ENCODE measurements around the gene MORN5. TPM values are rescaled to one million over a fixed set of nuclear protein-coding genes. Genes with fewer than 3 reads are reported as not detected.

Gene MORN5
- not detected for total RNA-seq

- TF ChIP-seq CTCF (IDR thresholded peaks at IDR 0.05), result no peak
- peak in 1 of 2 donors; percentile 33 for TF ChIP-seq POLR2A (IDR thresholded peaks at IDR 0.05)
- H3K4me3 ChIP-seq (ENCODE audit: low read depth, poor library complexity, severe bottlenecking), result peak within 1 kb of the TSS; percentile 90
- 1% methylated on average over 38 to 54 of the region's 56 CpGs for WGBS, 2 donors
- intact Hi-C loops (cut with DNase I; ENCODE audit: low total_unique reads), result no loop called here
- DNase-seq (ENCODE audit: low spot score in 2 of 2), result peak; percentile 94 to 99
Observed at GRCh38 chr9:122159026-122159924, at the start of gene MORN5, which contains the start of gene NDUFA8. TSS of gene MORN5 (plus strand) at chr9:122159908. CDS start at chr9:122159973, 65 bp downstream. TSS of gene NDUFA8 (minus strand) at chr9:122159779. CDS start at chr9:122159677, 102 bp downstream.

- WGBS, 2 donors, result 85 to 91% methylated on average over 7 of the region's 7 CpGs
- no peak for DNase-seq (ENCODE audit: low spot score in 2 of 2)
- TF ChIP-seq POLR2A (IDR thresholded peaks at IDR 0.05), result no peak
- no peak for TF ChIP-seq CTCF (IDR thresholded peaks at IDR 0.05)
- intact Hi-C loops (cut with DNase I; ENCODE audit: low total_unique reads), result no loop called here
- H3K4me3 ChIP-seq (ENCODE audit: low read depth, poor library complexity, severe bottlenecking), result no peak overlapping the region
Observed at GRCh38 chr9:122110100-122110833, 49.4 kb upstream of the MORN5 start.

- 91 to 96% methylated on average over 6 to 9 of the region's 9 CpGs for WGBS, 2 donors
- H3K4me3 ChIP-seq (ENCODE audit: low read depth, poor library complexity, severe bottlenecking), result no peak overlapping the region
- intact Hi-C loops (cut with DNase I; ENCODE audit: low total_unique reads), result no loop called here
- TF ChIP-seq CTCF (IDR thresholded peaks at IDR 0.05) (no peak), POLR2A (IDR thresholded peaks at IDR 0.05) (no peak)
- no peak for DNase-seq (ENCODE audit: low spot score in 2 of 2)
Observed at GRCh38 chr9:122111413-122112085, 48.2 kb upstream of the MORN5 start.

- H3K4me3 ChIP-seq (ENCODE audit: low read depth, poor library complexity, severe bottlenecking), result no peak overlapping the region
- WGBS, 2 donors, result 79 to 82% methylated on average over 6 of the region's 6 CpGs
- no peak for DNase-seq (ENCODE audit: low spot score in 2 of 2)
- intact Hi-C loops (cut with DNase I; ENCODE audit: low total_unique reads), result no loop called here
- TF ChIP-seq CTCF (IDR thresholded peaks at IDR 0.05) (no peak), POLR2A (IDR thresholded peaks at IDR 0.05) (no peak)
Observed at GRCh38 chr9:122112238-122112637, 47.5 kb upstream of the MORN5 start.

GRCh38 chr9:122113574-122113973 is 46.1 kb upstream of the MORN5 start:
- H3K4me3 ChIP-seq (ENCODE audit: low read depth, poor library complexity, severe bottlenecking), result no peak overlapping the region
- TF ChIP-seq CTCF (IDR thresholded peaks at IDR 0.05) (no peak), POLR2A (IDR thresholded peaks at IDR 0.05) (no peak)
- 27 to 47% methylated on average over 5 of the region's 5 CpGs for WGBS, 2 donors
- intact Hi-C loops (cut with DNase I; ENCODE audit: low total_unique reads), result no loop called here
- DNase-seq (ENCODE audit: low spot score in 2 of 2), result no peak

Measured in lower leg skin (tissue), 4 donors.